PC-9 (cell line): ENCODE results near the gene DGKG. TPM values are rescaled to one million over a fixed set of nuclear protein-coding genes. Genes with fewer than 3 reads are reported as not detected.

ENCODE experiments used
- BruUV-seq: library from RNA; stranded (reverse); fragments of 400-500 nt; replicated peaks from 2 replicates; lab custom pipeline; 2021; lab: Mats Ljungman, UMichigan
- CTCF ChIA-PET: fragments of 300-600 bp; sonication (Branson Sonifier 250); formaldehyde crosslinking; loops from one replicate; lab custom pipeline; 2022; ENCODE audit warnings: antibody characterized with exemption; lab: Charles Lee
- POLR2A ChIA-PET: fragments of 300-600 bp; sonication (Branson Sonifier 250); formaldehyde crosslinking; loops from one replicate; lab custom pipeline; 2022; ENCODE audit warnings: antibody characterized with exemption; ENCODE audit not compliant: unreplicated experiment; lab: Charles Lee
- DNase-seq, 2 experiments: peaks; one replicate each; pipeline versions ENCODE4 v3.0.0 to v3.0.0-alpha.2; 2015 to 2022; ENCODE audit warnings: mixed read lengths in 1 of 2
- H2AFZ ChIP-seq: fragments of 200-600 bp; sonication (generic); 2 replicates; pipeline ENCODE4 v1.8.1; 2017; ENCODE audit warnings: antibody characterized with exemption
- H3F3A ChIP-seq: fragments of 200-600 bp; sonication (generic); 2 replicates; pipeline ENCODE4 v1.8.1; 2017; ENCODE audit warnings: antibody characterized with exemption, mild to moderate bottlenecking, low read depth; ENCODE audit not compliant: insufficient read depth
- H3K27ac ChIP-seq: fragments of 200-600 bp; sonication (generic); 2 replicates; pipeline ENCODE4 v1.6.1; 2016; ENCODE audit warnings: mixed run types
- H3K27me3 ChIP-seq: fragments of 200-600 bp; sonication (generic); 2 replicates; pipeline ENCODE4 v1.6.1; 2016; ENCODE audit warnings: low read depth, mixed run types; ENCODE audit not compliant: insufficient read depth
- H3K36me3 ChIP-seq: fragments of 200-600 bp; sonication (generic); 2 replicates; pipeline ENCODE4 v1.6.1; 2016; ENCODE audit warnings: low read depth, mixed run types
- H3K4me1 ChIP-seq: fragments of 200-600 bp; sonication (generic); replicated peaks from 2 replicates; pipeline ENCODE4 v1.6.1; 2016; ENCODE audit warnings: mixed run types; ENCODE audit not compliant: insufficient read depth
- H3K4me2 ChIP-seq: fragments of 200-600 bp; sonication (generic); 2 replicates; pipeline ENCODE4 v1.6.1; 2017; ENCODE audit warnings: mixed run types
- H3K4me3 ChIP-seq: fragments of 200-600 bp; sonication (generic); 2 replicates; pipeline ENCODE4 v1.6.1; 2016; ENCODE audit warnings: mixed run types
- H3K79me2 ChIP-seq: fragments of 200-600 bp; sonication (generic); 2 replicates; pipeline ENCODE4 v1.6.1; 2017; ENCODE audit warnings: low read depth, mixed run types
- H3K9me2 ChIP-seq: fragments of 200-600 bp; sonication (generic); 2 replicates; pipeline ENCODE4 v1.8.1; 2017; ENCODE audit warnings: mild to moderate bottlenecking; ENCODE audit not compliant: insufficient read depth
- H3K9me3 ChIP-seq: fragments of 200-600 bp; sonication (generic); 2 replicates; pipeline ENCODE4 v1.8.1; 2016; ENCODE audit warnings: low read depth; ENCODE audit not compliant: insufficient read depth
- H4K20me1 ChIP-seq: fragments of 200-600 bp; sonication (generic); 2 replicates; pipeline ENCODE4 v1.8.1; 2017; ENCODE audit not compliant: insufficient read depth
- CTCF ChIP-seq: fragments of 200-600 bp; sonication (generic); conservative IDR thresholded peaks from 2 replicates; pipeline ENCODE4 v1.6.1; 2017; ENCODE audit warnings: mixed run types, antibody characterized with exemption, mild to moderate bottlenecking, moderate library complexity
- EZH2 ChIP-seq: fragments of 200-600 bp; sonication (generic); IDR thresholded peaks from 2 replicates; pipeline ENCODE4 v1.8.0; 2017; ENCODE audit warnings: antibody characterized with exemption, low read depth
- intact Hi-C: fragments of 100-400 bp; cut with micrococcal nuclease; formaldehyde crosslinking; loops from one replicate; pipeline ENCODE4 v1.10.0; 2022; ENCODE audit not compliant: unreplicated experiment
- total RNA-seq: library from RNA; stranded (reverse); gene quantifications from 2 replicates; pipeline ENCODE4 v1.2.3, GENCODE V29; 2021

DGKG gene
- total RNA-seq, 1 experiment from 2014 or later: 20.0 TPM

- Histone ChIP-seq H3F3A (peaks cover 4% of the 10 kb centered on the region; the same call in 1 of the 2 replicates), H3K9me2 (no peaks in the 10 kb centered on the region), H3K36me3 (no peaks in the 10 kb centered on the region), H3K27ac (no peak overlapping the region), H3K4me1 (0 out of 2 replicates have a peak, but pooled peaks cover 3% of the 10 kb centered on the region), H3K79me2 (no peaks in the 10 kb centered on the region), H3K9me3 (no peaks in the 10 kb centered on the region), H3K4me2 (no peak overlapping the region), H3K27me3 (no peaks in the 10 kb centered on the region), H2AFZ (no peak overlapping the region), H3K4me3 (no peak overlapping the region), H4K20me1 (no peaks in the 10 kb centered on the region; the same call in 1 of the 2 replicates)
- CTCF ChIA-PET: no interaction called here
- BruUV-seq: no TSS peak
- TF ChIP-seq EZH2: no peak
- TF ChIP-seq CTCF: no peak
- POLR2A ChIA-PET: no interaction called here
- intact Hi-C loops: loop anchor here (5.0 kb wide), 1 partner anchor 114 kb away; the partner anchor contains the start of gene ETV5
- no peak for DNase-seq
These were observed 141.0 kb downstream of the DGKG start for GRCh38 chr3:186220911-186221645.

- no peak for TF ChIP-seq EZH2
- no peak for TF ChIP-seq CTCF
- H3K27ac ChIP-seq: no peak overlapping the region
- peak in 1 of 2 experiments; percentile 60 for DNase-seq
These were observed 141.7 kb downstream of the DGKG start for GRCh38 chr3:186220365-186220764.

GRCh38 chr3:186219211-186219638 lies 142.8 kb downstream of the DGKG start:
- no peak for DNase-seq
- no peaks in the 10 kb centered on the region for H3K9me3 ChIP-seq
- 0 out of 2 replicates have a peak, but pooled peaks cover 3% of the 10 kb centered on the region for H3K4me1 ChIP-seq
- intact Hi-C loops: no loop called here
- no peaks in the 10 kb centered on the region for H3K36me3 ChIP-seq
- no peaks in the 10 kb centered on the region for H3K79me2 ChIP-seq
- H3F3A ChIP-seq: peaks cover 4% of the 10 kb centered on the region; the same call in 1 of the 2 replicates
- H4K20me1 ChIP-seq: no peaks in the 10 kb centered on the region; the same call in 1 of the 2 replicates
- no peak overlapping the region for H3K4me2 ChIP-seq
- H3K9me2 ChIP-seq: no peaks in the 10 kb centered on the region
- no peak overlapping the region for H3K4me3 ChIP-seq
- no peak overlapping the region for H2AFZ ChIP-seq
- no peaks in the 10 kb centered on the region for H3K27me3 ChIP-seq
- no peak for TF ChIP-seq CTCF
- TF ChIP-seq EZH2: no peak
- ChIA-PET CTCF (no interaction called here), POLR2A (no interaction called here)
- no peak overlapping the region for H3K27ac ChIP-seq
- BruUV-seq: no TSS peak

More at GRCh38 chr3:186220365-186220764, 141.7 kb downstream of the DGKG start:
- no TSS peak for BruUV-seq
- Histone ChIP-seq H3K36me3 (no peaks in the 10 kb centered on the region), H3K4me2 (no peak overlapping the region), H3K9me2 (no peaks in the 10 kb centered on the region), H3K4me3 (no peak overlapping the region), H3K9me3 (no peaks in the 10 kb centered on the region), H3K4me1 (0 out of 2 replicates have a peak, but pooled peaks cover 3% of the 10 kb centered on the region), H3K27me3 (no peaks in the 10 kb centered on the region), H3F3A (peaks cover 4% of the 10 kb centered on the region; the same call in 1 of the 2 replicates), H3K79me2 (no peaks in the 10 kb centered on the region), H4K20me1 (no peaks in the 10 kb centered on the region; the same call in 1 of the 2 replicates), H2AFZ (no peak overlapping the region)
- ChIA-PET CTCF (no interaction called here), POLR2A (interaction anchor here (0.5 to 0.6 kb wide), 2 partner anchors 57 to 660 kb away, joined by 3 read pairs; no protein-coding TSS in a partner anchor)
- intact Hi-C loops: loop anchor here (5.0 kb wide), 1 partner anchor 113 kb away; the partner anchor contains the start of gene ETV5
